ENCODE measurements around the gene FPR2. TPM values are rescaled to one million over a fixed set of nuclear protein-coding genes. Genes with fewer than 3 reads are reported as not detected.

The FPR2 gene
- total and polyA plus RNA-seq, 9 of the 15 experiments (the other 6 are each of a cell fraction or from before 2014, with no cell fraction given): 0.03 to 0.15 (median 0.07) TPM; not detected in 6

DNA sequence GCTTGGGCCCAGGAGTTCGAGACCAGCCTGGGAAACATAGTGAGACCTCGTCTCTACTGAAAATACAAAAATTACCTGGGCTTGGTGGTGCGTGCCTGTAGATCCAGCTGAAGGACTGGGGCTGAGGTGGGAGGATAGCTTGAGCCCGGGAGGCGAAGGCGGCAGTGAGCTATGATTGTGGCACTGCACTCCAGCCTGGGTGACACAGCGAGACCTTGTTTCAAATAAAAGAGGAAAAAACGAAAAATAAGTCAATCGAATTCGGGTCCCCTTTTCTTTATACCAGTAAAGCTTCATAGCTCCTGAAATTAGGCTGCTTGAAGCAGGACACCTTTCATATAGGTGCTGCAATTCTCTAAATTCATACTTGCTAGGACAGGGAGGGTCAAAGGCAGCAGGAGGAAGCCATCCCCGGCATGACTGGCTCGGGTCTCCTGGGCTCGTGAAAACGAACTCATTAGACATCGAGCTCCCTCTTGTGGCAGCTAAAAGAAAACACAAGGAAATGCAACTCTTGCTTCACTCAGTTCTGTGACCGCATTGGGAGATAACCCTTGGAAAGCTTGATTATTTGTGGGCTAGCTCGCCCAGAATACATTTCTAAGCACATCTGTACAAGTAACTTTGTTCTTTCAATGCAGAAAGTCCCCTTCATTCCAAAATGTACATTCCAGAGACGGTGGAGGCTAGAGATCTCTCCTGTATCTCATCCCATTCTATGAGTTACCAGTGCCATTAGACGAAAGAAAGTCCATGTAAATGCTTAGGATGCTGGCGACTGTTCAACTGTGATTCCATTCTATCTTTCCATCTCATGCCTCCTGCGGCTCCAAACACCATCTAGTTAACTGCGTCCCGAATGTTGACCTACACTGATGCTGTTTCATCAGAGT lies 16.8 kb downstream of the FPR2 start (continued):
- TF ChIP-seq, protein P1, sequence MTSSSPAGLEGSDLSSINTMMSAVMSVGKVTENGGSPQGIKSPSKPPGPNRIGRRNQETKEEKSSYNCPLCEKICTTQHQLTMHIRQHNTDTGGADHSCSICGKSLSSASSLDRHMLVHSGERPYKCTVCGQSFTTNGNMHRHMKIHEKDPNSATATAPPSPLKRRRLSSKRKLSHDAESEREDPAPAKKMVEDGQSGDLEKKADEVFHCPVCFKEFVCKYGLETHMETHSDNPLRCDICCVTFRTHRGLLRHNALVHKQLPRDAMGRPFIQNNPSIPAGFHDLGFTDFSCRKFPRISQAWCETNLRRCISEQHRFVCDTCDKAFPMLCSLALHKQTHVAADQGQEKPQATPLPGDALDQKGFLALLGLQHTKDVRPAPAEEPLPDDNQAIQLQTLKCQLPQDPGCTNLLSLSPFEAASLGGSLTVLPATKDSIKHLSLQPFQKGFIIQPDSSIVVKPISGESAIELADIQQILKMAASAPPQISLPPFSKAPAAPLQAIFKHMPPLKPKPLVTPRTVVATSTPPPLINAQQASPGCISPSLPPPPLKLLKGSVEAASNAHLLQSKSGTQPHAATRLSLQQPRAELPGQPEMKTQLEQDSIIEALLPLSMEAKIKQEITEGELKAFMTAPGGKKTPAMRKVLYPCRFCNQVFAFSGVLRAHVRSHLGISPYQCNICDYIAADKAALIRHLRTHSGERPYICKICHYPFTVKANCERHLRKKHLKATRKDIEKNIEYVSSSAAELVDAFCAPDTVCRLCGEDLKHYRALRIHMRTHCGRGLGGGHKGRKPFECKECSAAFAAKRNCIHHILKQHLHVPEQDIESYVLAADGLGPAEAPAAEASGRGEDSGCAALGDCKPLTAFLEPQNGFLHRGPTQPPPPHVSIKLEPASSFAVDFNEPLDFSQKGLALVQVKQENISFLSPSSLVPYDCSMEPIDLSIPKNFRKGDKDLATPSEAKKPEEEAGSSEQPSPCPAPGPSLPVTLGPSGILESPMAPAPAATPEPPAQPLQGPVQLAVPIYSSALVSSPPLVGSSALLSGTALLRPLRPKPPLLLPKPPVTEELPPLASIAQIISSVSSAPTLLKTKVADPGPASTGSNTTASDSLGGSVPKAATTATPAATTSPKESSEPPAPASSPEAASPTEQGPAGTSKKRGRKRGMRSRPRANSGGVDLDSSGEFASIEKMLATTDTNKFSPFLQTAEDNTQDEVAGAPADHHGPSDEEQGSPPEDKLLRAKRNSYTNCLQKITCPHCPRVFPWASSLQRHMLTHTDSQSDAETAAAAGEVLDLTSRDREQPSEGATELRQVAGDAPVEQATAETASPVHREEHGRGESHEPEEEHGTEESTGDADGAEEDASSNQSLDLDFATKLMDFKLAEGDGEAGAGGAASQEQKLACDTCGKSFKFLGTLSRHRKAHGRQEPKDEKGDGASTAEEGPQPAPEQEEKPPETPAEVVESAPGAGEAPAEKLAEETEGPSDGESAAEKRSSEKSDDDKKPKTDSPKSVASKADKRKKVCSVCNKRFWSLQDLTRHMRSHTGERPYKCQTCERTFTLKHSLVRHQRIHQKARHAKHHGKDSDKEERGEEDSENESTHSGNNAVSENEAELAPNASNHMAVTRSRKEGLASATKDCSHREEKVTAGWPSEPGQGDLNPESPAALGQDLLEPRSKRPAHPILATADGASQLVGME (CRISPR knock-in tag; IDR thresholded peaks at IDR 0.05): 0 out of 2 replicates have a peak, but pooled peaks have one; percentile 75
- TF ChIP-seq TBP (optimal IDR thresholded peaks at IDR 0.05; ENCODE audit: low read depth, low read length) (peak; percentile 39), ZBTB7A (IDR thresholded peaks at IDR 0.05; ENCODE audit: borderline replicate concordance, control insufficient read depth, low read depth, low read length) (peak; percentile 59; the same call in 1 of the 2 replicates), PRDM10 (IDR thresholded peaks at IDR 0.05; ENCODE audit: partially characterized antibody) (no peak), CREB1 (IDR thresholded peaks at IDR 0.05) (no peak), CREB1 (CRISPR knock-in tag; IDR thresholded peaks at IDR 0.05) (0 out of 2 replicates have a peak, but pooled peaks have one; percentile 18), ARNT (IDR thresholded peaks at IDR 0.05) (no peak), RAD21 (CRISPR knock-in tag; conservative IDR thresholded peaks at IDR 0.05 in 1 of 2, IDR thresholded peaks at IDR 0.05 in 1 of 2) (peak; percentile 86 to 90), SMAD4 (CRISPR knock-in tag; conservative IDR thresholded peaks at IDR 0.05) (0 out of 2 replicates have a peak, but pooled peaks have one; percentile 36), NR1H2 (CRISPR knock-in tag; IDR thresholded peaks at IDR 0.05) (no peak)
- TF ChIP-seq, protein P2, sequence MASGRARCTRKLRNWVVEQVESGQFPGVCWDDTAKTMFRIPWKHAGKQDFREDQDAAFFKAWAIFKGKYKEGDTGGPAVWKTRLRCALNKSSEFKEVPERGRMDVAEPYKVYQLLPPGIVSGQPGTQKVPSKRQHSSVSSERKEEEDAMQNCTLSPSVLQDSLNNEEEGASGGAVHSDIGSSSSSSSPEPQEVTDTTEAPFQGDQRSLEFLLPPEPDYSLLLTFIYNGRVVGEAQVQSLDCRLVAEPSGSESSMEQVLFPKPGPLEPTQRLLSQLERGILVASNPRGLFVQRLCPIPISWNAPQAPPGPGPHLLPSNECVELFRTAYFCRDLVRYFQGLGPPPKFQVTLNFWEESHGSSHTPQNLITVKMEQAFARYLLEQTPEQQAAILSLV (tag; IDR thresholded peaks at IDR 0.05): peak; percentile 40; the same call in 1 of the 2 replicates
- TF ChIP-seq, protein P3, sequence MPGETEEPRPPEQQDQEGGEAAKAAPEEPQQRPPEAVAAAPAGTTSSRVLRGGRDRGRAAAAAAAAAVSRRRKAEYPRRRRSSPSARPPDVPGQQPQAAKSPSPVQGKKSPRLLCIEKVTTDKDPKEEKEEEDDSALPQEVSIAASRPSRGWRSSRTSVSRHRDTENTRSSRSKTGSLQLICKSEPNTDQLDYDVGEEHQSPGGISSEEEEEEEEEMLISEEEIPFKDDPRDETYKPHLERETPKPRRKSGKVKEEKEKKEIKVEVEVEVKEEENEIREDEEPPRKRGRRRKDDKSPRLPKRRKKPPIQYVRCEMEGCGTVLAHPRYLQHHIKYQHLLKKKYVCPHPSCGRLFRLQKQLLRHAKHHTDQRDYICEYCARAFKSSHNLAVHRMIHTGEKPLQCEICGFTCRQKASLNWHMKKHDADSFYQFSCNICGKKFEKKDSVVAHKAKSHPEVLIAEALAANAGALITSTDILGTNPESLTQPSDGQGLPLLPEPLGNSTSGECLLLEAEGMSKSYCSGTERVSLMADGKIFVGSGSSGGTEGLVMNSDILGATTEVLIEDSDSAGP (CRISPR knock-in tag; IDR thresholded peaks at IDR 0.05): no peak

Data from K562 (cell line).